ENCODE results near the gene GPR156.
A peak's percentile ranks its signal among the peaks of the same experiment; 100 is the strongest.
"Not testable (repeated sequence)": the region's sequence is repeated elsewhere in the genome, so short reads cannot be mapped to it uniquely, and the experiment has no call there.

Gene GPR156

DNA sequence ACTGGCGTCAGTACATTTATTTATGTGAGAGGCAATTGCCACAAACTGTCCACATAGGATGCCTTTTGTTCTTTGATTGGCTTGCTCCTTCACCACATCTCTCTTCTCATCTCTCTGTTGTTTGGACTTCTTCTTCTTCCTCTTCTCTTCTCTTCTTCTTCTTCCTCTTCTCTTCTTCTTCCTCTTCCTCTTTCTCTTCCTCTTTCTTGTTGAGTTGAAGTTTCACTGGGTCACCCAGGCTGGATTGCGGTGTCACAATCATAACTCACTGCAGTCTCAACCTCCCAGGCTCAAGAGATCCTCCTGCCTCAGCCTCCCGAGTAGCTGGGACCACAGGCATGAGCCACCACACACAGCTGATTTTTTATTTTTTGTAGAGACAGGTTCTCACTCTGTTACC is 123.1 kb downstream of the GPR156 start:
- no peak for DNase-seq (ENCODE audit: low read depth)

DNA sequence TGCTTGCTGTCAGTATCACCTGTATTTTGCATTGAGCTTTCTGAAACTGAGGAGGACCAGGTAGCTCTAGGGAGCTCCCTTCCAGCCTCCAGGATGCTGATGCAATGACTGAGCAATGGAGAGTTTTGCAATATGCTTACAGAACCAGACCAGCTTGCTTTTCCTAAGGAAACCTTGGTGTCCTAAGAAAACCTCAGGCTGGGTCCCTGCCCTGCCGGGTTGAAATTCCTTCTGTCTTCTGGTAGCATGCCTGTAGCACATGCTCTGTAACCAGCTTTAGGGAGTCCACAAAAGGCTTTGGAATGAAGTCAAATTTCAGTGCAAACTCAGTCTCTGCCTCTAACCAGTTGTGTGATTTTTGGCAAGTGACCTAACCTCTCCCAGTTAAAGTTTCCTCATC is 125.0 kb downstream of the GPR156 start:
- DNase-seq (ENCODE audit: low read depth), result peak; percentile 96

DNA sequence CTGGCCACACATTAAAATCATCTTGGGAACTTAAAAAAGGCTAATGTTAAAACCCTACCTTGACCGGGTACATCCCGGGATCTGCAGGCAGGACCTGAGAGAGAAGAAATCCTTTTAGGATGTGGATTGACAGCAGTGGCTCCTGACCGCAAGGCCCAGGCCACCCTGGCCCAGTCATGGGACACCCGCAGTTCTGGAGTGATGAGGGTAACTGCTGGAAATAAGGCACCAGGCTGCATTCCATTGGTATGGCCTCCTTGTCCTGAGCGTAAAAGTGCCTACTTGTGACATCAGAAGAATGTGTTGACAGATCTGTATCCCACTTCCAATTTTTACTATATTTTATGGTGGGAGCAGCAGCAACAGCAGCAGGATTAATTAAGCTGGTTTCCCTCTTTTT is 127.3 kb downstream of the GPR156 start:
- no peak for DNase-seq (ENCODE audit: low read depth)

DNA sequence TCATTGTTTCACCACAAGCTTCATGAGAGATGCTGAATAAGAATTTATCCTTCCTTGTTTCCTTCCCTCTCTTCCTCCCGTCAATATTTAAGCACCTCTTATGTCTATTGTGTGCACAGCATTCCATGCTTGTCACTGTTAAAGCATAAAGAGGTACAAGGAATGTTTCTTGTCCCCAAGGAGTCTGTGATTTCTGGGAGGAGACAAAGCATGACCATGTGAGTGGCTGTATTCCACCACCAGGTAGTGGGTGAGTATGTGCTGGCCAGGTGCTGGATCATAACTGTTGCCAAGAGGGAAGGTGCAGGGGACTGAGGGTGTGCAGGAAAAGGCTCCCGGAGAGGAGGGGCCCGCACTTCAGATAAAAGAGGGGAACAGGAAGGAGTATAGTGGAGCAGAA is 127.9 kb downstream of the GPR156 start:
- no peak for DNase-seq (ENCODE audit: low read depth)

DNA sequence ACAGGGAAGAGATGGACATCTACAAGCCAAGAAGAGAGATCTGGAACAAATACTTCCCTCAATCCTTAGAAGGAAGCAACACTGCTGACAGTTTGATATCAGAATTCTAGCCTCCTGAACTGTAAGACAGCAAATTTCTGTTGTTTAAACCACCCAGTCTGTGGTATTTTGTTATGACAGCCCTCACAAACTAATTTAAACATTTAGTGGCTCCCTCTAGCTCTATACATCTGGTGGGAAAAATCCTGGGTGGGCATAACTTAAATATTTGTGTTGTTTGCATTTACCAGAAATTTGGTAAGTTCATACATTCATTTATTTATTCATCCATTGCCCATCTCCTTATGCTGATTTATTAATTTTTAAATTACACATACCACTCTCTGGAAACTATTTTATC is 128.3 kb downstream of the GPR156 start:
- DNase-seq (ENCODE audit: low read depth), result no peak

DNA sequence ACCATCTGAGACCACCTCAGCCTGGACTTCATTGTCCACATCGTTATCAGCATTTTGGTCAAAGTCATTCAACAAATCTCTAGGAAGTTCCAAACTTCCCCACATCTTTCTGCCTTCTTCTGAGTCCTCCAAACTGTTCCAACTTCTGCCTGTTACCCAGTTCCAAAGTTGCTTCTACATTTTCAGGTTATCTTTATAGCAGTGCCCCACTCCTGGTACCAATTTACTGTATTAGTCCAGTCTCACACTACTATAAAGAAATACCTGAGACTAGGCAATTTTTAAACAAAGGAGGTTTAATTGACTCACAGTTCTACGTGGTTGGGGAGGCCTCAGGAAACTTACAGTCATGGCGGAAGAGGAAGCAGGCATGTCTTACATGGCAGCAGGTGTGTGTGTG is 129.3 kb downstream of the GPR156 start:
- DNase-seq (ENCODE audit: low read depth), result not testable (repeated sequence)

DNA sequence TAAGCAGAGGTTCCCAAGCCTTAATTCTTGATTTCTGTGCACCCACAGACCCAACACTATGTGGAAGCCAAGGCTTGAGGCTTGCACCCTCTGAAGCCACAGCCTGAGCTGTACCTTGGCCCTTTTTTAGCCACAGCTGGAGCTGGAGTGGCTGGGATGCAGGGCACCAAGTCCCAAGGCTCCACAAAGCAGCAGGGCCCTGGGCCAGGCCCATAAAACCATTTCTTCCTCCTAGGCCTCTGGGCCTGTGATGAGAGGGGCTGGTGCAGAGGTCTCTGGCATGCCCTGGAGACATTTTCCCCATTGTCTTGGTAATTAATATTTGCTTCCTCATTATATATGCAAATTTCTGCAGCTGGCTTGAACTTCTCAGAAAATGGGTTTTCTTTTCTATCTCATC is 129.9 kb downstream of the GPR156 start:
- no peak for DNase-seq (ENCODE audit: low read depth)

DNA sequence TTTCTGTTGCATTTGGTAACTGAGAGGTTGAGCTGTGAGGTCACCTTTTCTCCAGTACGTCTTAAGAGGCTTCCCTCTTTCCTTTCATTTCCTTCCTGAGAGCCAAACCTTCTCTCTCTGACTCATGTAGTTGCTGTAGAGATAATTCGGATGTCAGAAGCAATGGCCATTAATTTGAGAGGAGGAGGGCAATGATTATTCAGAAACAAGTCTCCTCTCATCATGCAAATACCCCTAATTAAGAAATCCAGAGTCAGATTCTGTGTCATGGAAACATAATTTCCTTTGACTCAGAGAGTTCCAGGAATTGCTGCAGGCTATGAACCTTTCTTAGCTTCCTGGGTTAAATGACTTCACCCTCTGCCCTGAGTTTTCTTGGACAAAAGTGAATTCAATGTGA is 131.7 kb downstream of the GPR156 start:
- DNase-seq (ENCODE audit: low read depth), result peak; percentile 85

DNA sequence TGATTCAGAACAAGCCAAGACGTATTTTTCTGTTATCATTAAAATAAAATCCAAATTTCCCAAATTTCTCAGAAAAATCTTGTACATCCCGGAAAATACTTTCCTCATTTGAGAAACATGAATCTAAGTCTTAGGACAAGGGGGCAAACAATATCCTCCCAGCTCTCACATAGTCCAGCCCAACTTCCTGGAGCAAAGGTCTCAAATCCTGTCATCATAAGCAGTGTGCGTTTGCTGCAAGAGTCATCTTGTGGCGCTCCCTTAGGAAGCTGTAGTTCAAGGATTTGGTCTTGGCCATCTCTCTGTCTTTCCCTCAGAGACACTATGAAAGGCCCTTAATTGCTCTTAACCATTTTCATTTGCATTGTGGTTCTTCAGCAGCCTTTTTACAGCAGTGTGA is 133.2 kb downstream of the GPR156 start:
- no peak for DNase-seq (ENCODE audit: low read depth)

DNA sequence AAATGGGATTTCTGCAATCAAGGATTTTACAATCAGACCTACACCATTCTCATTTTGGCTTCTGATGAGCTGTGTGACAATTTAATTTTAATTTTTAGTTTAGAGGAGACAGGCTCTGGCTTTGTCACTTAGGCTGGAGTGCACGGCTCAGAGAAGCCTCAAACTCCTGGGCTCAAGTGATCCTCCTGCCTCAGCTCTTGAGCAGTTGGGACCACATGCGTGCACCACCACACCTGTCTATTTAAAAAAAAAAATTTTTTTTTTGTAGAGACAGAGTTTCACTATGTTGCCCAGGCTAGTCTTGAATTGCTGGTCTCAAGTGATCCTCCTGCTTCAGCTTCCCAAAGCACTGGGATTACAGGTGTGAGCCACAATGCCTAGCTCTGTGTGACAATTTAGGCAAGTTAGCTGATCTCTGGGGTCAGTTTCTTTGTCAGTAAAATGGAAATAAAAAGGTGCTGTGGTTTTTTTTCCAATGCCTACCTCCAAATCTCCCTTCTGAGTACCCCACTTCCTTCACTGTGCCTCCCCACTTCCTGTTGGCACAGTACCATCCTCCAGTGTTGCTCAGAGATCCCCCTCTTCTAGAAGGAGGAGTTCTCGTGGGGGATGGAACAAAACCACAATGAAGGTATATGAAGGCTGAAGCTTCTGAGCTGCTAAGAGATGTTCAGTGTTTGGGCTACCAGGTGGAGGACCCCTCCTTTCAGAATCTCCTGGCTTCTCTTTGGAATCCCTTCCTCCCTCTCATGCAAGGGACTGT is 136.7 kb downstream of the GPR156 start:
- no peak for DNase-seq (ENCODE audit: low read depth)

DNA sequence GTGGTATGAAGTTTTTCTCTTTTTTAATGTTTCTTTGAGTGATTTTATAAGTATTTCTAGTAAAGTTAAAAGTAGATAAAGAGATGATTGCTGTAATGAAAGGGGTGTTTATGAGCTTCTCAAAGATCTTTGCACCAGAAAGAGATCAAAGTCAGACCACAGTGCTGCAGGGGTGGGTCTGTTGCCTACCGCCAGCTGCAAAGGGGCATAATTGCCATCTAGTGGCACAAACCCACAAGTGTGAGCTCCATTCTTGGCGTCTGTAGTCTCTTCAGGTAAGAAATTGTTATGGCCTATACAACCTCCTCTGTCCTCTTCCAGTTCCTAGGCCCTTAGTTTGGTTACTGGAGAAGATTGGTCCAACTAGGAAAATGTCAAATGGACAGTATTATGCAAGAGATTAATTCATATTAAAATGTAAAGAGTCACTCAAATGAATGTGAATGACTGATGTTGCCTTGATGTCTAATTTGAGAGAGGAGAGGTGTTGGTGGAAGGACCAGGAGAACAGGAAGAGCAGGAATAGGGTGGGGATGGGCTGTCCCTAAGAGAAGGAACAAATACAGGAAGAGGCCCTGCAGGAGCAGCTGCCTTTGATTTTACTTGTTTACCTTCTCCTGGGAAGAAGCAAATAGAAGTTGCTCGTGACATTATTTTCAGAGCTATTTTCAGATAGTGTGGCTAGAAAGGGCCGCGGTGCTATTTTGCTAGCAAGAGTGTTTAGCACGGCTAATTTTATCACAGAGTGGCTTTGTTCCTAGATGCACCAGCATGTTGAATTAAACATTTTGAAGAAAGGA is 137.8 kb downstream of the GPR156 start:
- DNase-seq (ENCODE audit: low read depth), result no peak

DNA sequence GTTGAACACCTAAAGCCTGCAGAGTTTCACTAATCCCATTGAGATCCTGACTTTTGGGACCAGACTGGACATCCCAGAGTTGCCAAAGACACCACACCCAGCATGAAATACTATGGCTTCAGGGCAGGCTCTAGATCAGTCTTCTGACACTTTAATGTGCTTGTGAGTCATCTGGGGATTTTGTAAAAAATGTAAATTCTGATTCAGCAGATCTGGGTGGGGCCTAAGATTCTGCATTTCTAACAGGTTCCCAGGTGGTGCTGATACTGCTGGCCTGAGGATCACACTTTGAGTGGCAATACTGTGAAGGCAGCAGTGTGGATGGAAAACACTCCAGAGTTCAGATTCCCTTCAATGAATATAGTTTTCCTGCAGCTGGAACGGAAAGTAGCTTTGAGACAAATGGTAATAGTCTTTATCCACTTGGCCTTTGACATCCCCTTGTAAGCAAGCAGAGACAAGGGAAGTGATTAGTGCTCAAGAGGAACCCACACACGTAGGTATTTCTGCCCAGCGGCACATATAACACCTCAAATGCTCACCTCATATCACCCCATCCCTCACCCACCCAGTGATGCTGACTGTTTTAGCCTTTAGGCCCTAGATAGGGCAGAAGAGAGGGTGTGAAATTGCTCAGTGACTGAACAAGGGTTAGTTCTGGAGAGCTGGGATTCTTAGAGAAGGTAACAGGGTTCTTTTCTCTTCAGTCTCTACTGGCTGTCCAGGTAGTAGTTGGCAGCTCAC is 139.3 kb downstream of the GPR156 start:
- peak; percentile 74 for DNase-seq (ENCODE audit: low read depth)

DNA sequence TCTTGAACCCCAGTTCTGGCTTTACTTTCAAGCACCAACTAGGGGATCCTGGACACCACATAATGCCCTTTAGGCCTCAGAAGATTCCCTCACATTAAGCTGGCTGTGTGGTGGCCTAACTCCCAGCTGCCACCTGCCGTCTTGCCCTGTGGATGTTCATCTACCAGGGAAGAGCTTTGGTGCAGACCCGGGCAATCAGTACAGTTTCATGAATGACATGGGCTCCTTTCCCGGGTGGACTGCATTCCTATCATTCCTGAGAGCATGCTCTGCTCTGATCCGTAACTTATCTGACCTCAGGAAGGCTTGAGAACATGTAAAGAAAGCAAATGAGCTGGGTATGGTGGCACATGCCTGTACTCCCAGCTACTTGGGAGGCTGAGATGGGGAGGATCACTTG is 140.8 kb downstream of the GPR156 start:
- DNase-seq (ENCODE audit: low read depth), result peak; percentile 55

DNA sequence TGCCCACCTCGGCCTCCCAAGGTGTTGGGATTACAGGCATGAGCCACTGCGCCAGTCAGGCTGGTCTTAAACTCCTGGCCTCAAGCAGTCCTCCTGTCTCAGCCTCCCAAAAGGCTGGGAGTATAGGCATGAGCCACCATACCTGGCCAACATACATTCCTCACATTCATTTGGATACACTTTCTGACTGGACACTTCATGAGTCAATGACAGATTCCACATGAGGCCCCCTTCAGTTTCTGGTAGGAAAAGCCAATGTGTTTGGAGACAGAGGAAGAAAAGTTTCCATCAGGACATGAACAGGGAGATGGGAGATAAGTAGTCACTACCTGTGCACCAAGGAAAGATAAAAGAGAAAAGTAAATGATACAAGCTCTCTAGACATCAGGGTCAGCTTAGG is 141.3 kb downstream of the GPR156 start:
- no peak for DNase-seq (ENCODE audit: low read depth)

DNA sequence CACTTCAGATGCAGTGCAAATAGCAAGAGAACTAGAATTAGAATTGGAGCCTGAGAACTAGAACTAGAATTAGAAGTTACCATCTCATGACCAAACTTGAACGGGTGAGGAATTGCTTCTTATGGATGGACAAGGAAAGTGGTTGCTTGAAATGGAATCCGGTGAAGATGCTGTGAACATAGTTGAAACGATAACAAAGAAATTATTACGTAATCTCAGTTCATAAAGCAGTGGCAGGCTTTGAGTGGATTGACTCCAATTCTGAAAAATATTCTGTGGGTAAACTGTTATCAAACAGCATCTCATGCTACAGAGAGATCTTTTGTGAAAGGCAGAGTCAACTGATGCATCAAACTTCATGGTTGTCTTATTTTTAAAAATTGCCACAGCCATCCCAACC is 142.8 kb downstream of the GPR156 start:
- DNase-seq (ENCODE audit: low read depth), result peak; percentile 12

DNA sequence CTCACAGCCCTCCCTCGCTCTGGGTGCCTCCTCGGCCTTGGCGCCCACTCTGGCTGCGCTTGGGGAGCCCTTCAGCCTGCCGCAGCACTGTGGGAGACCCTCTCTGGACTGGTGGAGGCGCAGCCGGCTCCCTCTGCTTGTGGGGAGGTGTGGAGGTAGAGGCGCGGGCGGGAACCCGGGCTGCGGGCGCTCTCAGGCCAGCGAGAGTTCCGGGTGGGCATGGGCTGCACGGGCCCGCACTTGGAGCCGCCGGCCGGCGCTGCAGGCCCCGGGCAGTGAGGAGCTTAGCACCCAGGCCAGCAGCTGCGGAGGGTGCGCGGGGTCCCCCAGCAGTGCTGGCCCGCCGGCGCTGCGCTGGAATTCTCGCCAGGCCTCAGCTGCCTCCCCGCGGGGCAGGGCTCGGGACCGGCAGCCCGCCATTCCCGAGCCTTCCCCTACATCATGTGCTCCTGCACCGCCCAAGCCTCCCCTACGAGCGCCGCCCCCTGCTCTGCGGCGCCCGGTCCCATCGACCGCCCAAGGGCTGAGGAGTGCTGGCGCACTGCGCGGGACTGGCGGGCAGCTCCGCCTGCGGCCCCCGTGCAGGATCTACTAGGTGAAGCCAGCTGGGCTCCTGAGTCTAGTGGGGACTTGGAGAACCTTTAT is 144.8 kb downstream of the GPR156 start:
- DNase-seq (ENCODE audit: low read depth), result no peak

DNA sequence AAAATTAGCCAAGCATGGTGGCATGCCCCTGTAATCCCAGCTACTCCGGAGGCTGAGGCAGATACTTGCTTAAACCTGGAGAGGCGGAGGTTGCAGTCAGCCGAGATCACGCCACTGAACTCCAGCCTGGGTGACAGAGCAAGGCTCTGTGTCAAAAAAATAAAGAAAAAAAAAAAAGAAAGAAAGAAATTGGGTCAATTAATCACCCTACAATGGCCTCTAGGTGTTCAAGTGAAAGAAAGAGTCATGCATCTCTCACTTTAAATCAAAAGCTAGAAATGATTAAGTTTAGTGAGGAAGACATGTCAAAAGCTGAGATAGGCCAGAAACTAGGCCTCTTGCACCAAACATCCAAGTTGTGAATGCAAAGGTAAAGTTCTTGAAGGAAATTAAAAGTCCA is 145.9 kb downstream of the GPR156 start:
- no peak for DNase-seq (ENCODE audit: low read depth)

DNA sequence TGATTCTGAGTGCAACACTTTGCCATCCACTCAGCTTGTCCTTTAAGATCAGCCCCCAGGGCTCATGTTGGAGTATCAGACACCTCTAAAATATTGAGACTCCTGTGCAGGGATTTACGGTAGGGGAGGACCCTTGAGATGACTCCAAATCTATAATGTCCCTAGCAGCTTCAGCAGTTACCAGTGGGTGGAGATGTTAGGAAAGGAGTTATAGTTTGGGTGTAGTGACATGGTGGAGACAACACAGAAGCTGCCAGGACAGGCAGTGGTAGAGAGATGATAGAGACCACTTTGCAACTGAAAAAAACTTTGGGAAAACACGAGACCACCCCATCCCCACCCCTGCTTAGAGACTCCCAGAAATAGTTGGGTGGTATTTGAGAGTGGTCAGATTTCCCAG is 147.5 kb downstream of the GPR156 start:
- no peak for DNase-seq (ENCODE audit: low read depth)

DNA sequence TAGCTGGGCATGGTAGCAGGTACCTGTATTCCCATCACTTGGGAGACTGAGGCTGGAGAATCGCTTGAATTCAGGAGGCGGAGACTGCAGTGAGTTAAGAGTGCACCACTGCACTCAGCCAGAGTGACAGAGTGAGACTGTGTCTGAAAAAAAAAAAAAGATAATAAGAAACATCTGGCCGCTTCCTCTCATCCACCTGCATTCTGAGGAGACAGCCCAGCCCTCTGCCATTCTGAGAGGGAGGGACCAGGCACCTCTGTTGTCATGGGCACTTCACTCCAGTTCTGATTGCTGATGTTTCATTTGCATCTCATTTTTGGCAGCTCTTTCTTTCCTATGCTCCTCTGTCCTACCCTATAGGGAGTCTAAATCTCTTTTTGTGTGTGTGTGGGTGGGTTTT is 154.4 kb downstream of the GPR156 start:
- DNase-seq (ENCODE audit: low read depth), result no peak

DNA sequence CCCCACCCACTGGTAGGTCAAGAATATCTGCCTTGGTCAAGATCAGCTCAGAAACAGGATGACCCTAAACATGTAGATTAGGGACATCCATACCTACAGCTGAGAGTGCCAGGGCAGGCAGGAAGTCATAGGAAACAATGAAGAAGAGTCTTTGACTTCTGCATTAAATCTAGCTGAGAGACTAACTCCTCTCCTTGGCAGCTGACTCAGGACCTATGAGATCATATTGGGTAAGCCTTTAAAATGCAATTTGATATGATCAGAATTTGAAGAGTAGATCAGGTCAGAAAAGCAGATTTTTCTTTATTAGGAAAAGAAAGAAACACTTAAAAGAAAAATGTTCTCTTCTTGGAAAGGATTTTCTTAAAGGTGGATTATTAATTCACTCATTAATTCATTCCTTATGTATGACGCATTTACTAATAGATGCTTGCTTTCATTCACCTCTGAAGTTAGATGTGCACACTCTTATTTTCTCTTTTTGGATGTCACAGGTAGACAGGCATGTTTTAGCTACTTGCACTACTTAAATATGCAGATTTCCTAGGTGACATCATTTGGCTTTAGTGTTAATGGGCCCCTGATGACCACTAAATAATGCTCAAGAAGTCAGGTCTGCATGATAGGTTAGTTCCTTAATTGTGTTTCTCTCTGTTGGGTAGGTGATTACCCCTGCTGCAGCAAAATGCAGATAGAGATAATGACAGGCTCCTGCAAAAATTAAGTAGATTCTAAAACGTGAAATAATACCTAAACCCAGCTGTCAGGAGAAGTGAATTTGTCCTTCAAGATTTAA is 155.1 kb downstream of the GPR156 start:
- DNase-seq (ENCODE audit: low read depth), result peak; percentile 65

DNA sequence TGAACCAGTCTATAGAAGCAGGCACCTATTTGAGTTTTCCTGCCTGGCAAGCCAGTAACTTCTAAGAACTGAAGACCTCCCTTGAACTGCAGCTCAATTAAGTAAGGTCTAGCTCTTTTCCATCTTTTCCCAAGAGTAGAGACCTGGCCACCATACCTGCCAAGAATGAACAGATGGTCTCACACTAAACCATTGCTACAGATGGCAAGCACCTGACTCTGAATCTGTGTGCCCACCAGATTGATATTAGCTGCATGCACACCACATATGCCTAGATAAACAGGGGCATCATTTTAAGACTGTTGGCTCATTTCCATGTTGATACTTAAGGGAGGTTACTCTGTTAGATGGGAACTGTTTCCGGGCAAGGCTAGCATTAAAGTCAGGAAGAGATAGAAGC is 156.0 kb downstream of the GPR156 start:
- DNase-seq (ENCODE audit: low read depth), result no peak

DNA sequence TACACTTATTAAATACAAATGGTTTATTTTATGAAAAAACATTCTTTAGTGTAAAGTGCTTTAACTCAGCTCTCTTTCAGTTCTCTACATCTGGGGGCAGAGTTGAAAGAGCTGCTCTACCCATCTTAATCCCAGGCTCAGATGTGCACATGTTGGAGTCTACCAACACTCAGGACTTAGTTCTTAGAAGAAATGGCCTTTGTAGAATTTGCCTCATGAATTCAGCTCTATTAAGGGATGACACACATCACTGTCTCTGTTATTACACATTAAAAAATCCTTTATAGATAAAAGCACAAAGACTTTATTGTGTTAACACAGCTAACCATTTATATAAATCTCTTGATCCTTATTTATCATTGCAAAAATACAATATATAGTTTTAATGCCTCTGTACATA is 159.0 kb downstream of the GPR156 start:
- DNase-seq (ENCODE audit: low read depth), result no peak

Measured in iris pigment epithelial cell (primary cell).